GF-D8 (cell line): ENCODE results near the gene OPTN.
"Not testable (repeated sequence)": the region's sequence is repeated elsewhere in the genome, so short reads cannot be mapped to it uniquely, and the experiment has no call there.

Experiments
- DNase-seq: peaks from one replicate; lab custom pipeline; 2025; lab: John Stamatoyannopoulos, UW

Gene OPTN

GRCh38 chr10:13099666-13100348, at the start of gene OPTN:
Gene OPTN, plus strand, starts transcription at chr10:13100163. Its CDS starts 8,960 bp downstream, at chr10:13109123.
- no peak for DNase-seq

GRCh38 chr10:13051126-13051694, 48.8 kb upstream of the OPTN start:
- no peak for DNase-seq

- DNase-seq = not testable (repeated sequence)
These were observed 46.8 kb upstream of the OPTN start for GRCh38 chr10:13053208-13053607.

GRCh38 chr10:13053794-13054462, 46.0 kb upstream of the OPTN start:
- no peak for DNase-seq

GRCh38 chr10:13054844-13055243, 45.1 kb upstream of the OPTN start:
- DNase-seq = no peak

GRCh38 chr10:13056456-13057077, 43.4 kb upstream of the OPTN start:
- DNase-seq = no peak

GRCh38 chr10:13062803-13063202, 37.2 kb upstream of the OPTN start:
- DNase-seq = no peak

GRCh38 chr10:13066527-13066926, 33.4 kb upstream of the OPTN start:
- DNase-seq = no peak

GRCh38 chr10:13067431-13067830, 32.5 kb upstream of the OPTN start:
- no peak for DNase-seq

GRCh38 chr10:13068071-13068470, 31.9 kb upstream of the OPTN start:
- DNase-seq = no peak

- no peak for DNase-seq
These were observed 31.5 kb upstream of the OPTN start for GRCh38 chr10:13068484-13068883.

- DNase-seq = no peak
These were observed 27.6 kb upstream of the OPTN start for GRCh38 chr10:13072339-13072738.

- peak; percentile 7 for DNase-seq
These were observed 25.2 kb upstream of the OPTN start for GRCh38 chr10:13074563-13075451.

GRCh38 chr10:13078912-13079775, 20.8 kb upstream of the OPTN start:
- DNase-seq = no peak

GRCh38 chr10:13079776-13080050, 20.2 kb upstream of the OPTN start:
- no peak for DNase-seq

GRCh38 chr10:13080643-13081042, 19.3 kb upstream of the OPTN start:
- no peak for DNase-seq

GRCh38 chr10:13083700-13084099, 16.3 kb upstream of the OPTN start:
- not testable (repeated sequence) for DNase-seq

GRCh38 chr10:13086056-13086455, 13.9 kb upstream of the OPTN start:
- no peak for DNase-seq

GRCh38 chr10:13087601-13087985, 12.4 kb upstream of the OPTN start:
- no peak for DNase-seq

GRCh38 chr10:13087986-13088618, 11.9 kb upstream of the OPTN start:
- no peak for DNase-seq

GRCh38 chr10:13089345-13089744, 10.6 kb upstream of the OPTN start:
- DNase-seq = no peak
